Stimulated activated CD8-positive, alpha-beta memory T cell treated with anti-CD3 and anti-CD28 coated beads, Interleukin-15, amount 100 ng/mL, for 1 hour (primary cell): ENCODE data around the gene SMAD2.

Experiments used
- DNase-seq: peaks from one replicate; pipeline ENCODE4 v3.0.0-alpha.2; 2020; ENCODE audit warnings: low read depth

SMAD2 gene

DNA sequence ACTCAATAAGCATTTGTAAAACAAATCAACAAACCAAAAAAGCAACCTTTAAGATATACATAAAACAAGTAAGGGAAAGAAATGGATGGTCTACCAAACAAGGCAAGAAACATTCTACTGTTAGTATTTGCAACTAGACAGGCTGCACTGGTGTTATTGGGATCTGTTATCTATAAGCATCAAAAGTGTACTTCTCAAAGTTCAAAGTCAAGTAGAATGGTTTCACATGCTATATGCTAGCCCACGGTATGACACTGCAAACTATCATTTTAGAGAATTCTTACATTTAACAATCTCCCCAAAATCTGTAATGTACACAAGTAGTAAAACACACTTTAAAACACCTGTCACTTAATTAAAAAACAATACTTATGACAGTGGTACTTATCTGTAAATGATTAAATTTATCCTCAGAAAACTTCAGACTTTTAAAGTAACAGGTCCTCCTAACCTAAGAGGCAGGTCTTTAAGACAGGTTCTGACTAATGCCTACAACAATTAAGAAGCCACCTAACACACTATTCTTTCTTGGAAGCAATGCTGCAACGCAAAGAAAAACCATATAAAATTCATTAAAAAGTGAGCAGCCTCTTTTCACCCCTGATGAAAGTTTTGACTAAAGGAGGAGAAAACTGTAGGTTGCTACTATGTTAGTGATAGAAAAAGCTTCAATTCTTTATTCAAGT, 34.8 kb downstream of the SMAD2 start:
- DNase-seq: no peak

DNA sequence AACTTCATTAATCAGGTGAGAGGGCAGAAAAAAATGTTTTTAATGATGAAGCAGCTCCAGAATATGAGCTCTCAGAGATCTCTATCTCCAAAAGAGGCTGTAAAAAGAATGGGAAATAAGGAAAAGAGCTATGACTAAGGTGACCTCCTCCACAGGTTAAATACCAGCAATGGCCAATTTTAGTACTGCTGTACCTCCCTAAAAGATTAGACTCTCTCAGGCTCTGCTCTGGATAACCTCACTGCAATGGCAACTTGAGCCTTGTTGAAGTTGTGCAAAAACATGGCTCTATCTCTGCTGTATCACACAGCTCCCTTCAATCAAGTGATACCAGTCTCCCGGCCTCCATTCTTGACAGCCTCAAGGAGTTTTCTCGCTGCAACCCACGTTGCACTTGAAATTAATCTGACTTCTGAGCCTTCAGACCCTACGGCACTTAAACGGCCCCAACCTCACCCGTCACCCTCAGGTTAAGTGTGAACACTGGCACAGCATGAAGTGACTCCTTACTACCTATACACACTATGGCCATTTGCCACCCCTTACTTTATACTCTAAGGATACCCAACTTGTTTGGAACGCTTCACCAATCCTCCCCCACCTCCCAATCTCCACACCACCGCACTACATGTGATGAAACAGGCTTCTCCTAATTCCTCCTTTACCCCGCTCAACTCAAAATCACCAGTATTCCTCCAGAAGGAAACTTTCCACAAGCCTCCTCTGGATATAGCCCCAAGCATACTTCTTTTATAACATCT, 36.3 kb downstream of the SMAD2 start:
- DNase-seq: no peak

DNA sequence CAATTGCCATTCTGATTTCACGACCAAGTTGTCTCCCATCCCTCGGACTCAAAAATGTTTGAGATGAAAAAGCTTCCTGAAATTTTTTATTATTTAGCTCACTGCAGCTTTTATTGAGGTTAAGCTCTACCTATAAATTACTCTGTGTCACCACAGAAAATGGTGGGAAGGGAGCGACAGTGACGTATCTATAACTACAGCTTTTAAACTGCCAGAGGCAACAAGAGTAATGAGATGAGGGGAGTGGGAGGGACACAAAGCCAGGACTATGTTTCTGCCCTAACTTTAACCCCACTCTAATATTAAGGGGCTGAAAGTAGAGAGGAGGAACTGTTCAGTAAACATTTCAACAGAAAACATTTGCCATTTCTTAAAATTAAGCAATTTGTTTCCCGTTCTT, 37.4 kb downstream of the SMAD2 start:
- no peak for DNase-seq

DNA sequence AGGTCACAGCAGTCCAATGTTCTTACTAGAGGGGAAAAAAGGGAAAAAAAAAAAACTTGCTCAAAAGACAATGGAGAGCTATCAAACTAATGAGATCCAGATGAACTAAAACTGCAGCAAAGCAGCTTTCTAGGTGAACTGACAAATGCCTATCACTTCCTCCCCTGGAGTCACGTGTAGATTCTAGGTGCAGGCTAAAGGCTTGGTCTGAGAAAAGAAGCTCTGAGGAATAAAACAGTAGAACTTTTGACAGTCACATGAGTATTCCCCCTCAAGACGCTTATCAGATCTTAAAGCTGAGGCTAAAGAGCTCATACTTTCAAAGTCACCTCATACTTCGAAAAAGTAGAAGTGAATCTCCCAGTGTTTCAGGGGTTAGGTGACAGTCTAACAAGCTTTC, 42.3 kb downstream of the SMAD2 start:
- no peak for DNase-seq

DNA sequence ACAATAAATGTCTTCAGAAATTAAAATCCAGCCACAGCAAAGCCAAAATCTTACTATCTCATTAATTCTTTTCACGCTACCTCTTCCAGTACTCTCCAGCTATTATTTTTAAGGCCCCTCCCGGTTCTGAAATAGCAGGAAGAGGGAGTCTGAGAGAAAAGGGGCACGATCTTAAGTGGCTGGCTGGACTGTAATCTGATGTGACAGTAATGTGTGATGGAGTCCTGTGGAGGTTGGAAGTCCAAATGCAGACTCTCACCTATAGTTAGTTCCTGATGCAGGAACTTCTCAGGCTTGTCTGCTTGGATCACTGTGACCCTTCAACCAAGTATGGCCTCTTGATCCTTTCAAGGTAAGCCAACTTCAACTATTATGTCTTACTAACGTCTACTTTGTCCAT, 43.2 kb downstream of the SMAD2 start:
- no peak for DNase-seq

DNA sequence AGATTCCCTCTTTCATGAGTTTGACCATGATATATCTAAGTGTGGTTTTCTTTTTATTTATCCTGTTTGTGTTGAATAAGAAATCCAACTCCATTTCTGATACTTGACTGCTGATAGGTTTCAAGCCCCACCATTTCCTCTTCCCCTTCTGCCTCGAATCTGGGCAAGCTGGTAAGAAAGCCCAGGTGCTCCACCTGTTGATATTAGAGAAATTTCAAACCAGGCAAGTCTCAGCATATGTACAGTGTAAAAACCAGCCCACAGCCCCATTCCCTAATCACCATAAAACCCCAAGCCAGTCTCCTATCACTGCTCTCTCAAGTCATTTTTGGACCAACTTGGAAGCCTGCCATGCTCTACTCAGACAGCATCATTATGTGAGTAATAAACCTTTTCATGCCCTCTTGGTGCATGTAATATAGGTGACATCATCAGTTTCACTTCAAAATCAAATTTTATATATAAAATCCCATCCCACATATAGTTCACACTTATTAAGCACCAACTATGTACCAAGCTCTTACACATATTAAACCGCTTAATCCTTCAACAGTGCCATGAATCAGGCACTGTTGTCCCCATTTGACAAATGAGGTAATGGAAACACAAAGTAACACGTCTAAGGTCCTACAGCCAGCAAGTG, 46.6 kb downstream of the SMAD2 start:
- DNase-seq: no peak

DNA sequence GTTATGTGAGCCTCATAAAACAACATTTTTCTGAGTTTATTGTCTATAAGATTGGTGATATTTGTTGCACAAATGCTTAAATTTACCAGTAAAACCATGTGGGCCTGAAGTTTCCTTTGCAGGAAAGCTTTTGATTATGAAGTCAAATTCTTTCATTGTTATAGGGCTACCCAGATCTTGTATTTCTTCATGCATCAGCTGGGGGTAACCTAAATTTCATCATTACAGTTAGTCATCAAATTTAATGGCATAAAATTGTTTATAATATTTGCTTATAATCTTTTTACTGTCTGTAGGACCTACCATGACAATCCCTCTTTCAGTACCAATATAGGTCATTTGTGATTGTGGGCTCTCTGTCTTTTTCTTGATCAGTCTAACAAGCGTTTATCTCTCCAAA, 47.8 kb downstream of the SMAD2 start:
- no peak for DNase-seq

DNA sequence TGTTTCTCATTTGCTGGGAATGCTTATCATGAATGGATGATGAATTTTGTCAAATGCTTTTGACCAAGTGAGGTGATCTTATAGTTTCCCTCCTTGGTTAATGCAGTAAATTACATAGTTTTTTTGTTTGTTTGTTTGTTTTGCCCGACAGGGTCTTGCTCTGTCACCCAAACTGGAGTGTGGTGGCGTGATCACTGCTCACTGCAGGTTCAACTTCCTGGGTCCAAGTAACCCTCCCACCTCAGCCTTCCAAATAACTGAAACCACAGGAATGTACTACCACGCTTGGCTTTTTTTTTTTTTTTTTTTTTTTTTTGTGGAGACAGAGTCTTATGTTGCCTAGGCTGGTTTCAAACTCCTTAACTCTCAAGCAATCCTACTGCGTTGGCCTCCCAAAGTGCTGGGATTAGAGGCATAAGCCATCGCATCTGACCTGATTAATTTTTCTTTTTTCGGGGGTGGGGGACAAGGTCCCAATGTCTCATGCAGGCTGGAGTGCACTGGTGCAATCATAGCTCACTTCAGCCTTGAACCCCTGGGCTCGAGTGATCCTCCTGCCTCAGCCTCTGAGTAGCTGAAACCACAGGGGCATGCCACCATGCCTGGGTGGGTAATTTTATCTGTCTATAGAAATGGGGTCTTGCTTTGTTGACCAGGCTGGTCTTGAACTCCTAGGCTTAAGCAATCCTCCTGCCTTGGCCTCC, 48.6 kb downstream of the SMAD2 start:
- no peak for DNase-seq

DNA sequence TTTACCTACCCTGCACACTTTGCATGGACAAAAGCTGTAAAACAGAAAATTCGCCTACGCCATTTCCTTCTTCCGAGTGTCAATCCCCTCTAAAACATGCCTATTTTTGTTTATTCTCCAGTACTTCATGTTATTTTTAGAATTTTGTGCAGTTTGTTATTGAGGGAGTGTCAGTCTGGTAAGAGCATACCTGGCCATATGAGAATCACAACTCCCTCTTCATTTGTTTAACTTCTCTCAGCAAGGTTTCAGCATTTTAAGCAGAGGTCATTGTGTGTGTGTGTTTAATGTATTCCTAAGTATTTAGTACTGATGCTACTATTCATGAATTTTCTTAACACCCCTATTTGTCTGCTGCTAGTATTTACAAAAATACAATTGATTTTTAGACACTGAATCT, 49.4 kb downstream of the SMAD2 start:
- DNase-seq: no peak

DNA sequence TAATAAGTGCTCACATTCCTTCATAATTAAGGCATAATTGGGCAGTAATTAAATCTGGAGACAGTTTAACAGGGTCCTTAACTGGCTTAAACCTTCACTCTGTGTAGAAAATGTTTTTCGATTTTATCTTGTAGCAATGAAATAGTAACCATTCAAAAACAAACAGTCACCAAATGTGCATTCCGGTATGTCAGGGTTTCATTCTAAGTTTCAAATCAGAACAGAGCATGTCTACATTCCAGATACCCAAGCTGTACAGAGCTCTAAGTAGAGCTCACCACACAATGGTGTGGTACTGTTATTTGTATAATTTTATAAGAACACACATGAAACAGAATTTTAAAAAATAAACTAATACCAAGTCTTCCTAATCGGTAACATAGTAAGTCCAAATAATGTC, 52.6 kb downstream of the SMAD2 start:
- DNase-seq: no peak

DNA sequence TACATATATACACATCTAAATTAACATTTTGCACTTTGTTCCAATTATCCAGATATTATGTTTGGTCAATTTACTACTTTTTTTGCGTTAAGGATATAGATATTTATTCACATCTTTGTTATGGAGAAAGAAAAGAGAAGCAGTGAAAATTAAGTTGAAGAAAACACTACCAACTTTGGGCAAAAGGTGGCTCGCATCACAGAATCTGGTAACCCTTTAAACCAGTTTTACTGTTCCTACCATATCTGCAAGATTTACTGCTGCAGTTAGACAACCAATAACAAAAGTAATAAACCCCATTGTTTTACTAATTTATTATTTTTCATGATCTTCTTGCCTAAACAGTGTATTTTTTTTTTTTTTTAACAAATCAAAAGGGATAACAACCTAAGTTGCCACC, 53.6 kb downstream of the SMAD2 start:
- DNase-seq: no peak

DNA sequence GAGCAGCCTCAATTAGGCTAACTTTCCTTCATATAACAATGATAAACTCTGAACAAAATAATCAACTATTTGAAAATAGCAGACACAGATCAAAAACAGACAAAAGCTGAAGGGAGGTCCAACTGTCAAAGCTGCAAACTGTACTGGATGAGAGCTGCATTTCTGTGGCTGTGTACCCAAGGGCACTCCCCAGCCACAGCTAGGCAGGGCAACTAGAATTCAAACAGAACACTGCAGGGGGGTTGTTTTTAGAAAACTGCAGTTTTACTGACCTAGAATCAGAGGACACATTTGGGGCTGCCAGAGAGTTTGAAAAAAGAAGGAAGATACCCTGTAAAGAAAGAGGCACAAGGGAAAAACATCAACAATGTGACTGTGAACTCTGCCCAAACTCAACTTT, 56.8 kb downstream of the SMAD2 start:
- no peak for DNase-seq

DNA sequence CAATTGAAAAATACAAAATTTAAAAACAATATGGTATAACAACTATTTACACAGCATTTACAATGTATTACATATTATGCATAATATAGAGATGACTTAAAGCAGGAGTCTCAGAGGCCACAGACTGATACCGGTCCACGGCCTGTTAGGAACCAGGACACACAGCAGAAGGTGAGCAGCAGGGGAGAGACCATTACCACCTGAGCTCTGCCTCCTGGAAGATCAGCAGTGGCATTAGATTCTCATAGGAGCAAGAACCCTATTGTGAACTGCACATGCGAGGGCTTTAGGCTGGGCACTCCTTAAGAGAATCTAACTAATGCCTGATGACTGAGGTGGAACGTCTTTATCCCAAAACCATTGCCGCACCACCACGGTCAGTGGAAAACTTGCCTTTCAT, 58.0 kb downstream of the SMAD2 start:
- no peak for DNase-seq

DNA sequence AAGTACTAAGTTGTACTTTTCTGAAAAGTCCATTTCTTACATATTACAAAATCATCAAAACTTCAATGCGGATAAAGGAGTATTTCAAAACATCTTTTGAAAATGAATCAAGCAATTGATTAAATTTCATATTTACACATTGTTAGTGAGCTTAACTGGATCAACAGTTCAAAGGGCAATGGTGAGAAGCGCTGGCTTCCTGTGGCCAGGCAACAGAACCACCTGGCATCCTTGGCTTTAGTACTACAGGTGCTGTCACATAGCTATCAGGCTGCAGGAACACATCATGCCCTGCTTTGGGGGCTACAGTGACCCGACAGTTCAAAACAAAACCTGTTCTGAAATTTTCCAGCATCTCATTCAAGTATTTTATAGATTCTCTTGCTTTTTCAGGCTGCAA, 59.2 kb downstream of the SMAD2 start:
- no peak for DNase-seq

DNA sequence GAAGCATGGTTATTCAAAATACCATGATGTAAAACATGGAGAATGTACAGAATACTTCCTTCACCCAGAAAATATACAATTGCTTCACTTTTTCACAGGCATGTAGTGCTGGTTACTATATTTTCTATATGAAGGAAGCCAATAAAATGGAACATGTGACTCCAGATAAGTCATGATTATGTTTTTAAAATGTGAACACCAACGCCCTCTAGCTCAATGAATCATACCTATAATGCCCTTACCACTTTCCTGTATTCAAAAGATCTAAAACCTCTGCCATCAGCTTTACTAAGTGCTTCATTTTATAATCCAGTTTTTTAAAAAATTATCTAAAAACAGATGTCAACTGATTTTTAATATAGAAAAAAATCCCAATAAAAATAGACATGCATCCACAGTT, 59.9 kb downstream of the SMAD2 start:
- DNase-seq: no peak

DNA sequence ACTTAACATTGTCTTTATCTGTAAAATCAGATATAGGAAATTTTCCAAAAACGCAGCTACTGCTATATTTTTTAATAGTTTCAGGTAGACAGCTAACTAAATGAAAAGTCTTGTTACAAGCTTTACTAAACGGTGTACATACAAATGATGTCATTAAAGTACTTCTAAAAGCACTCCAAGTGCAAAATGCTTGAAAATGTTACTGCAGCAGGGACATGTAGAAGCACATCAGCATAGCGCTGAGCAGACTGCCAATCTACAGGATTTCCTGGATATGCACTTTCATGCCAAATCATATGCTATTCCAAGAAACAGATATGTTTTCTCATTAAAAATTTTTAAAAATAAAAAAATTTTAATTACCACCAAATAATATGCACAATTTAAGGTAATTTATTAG, 61.7 kb downstream of the SMAD2 start:
- DNase-seq: no peak

DNA sequence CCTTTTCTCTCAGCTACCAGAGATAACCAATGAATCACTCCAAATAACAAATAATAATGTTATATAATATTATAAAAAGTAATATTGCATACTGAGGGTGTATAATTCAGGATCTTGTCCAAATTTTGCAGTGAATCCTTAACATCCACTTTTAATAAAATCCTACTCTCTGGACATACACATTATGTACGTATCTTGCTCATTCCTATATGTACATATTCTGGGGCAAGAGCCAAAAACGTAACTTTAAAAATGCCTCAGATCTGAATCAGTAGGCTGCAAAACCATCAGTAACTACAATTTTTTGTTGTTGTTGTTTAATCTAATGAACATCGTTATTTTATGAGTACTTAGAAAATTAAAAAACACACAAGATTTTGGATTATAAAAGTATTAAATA, 65.3 kb downstream of the SMAD2 start:
- DNase-seq: no peak

DNA sequence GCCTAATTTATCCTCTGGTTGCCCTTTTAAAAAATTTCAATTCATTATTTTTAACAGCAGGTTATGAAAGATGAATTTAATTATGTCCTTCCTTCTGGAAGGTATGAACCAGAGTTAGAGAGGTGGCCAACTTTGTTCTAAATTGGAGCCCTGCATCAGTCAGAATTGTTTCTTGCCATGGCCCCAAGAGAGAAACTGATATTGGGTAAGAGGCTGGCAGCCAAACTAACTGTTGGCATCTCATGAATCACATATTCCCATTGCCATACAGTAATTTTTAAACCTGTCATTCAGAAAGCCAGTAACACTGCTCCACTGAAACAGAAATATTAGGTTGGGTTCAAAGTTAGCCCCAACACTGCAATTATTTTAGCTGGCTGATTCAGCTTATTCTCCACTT, 67.4 kb downstream of the SMAD2 start:
- DNase-seq: no peak

DNA sequence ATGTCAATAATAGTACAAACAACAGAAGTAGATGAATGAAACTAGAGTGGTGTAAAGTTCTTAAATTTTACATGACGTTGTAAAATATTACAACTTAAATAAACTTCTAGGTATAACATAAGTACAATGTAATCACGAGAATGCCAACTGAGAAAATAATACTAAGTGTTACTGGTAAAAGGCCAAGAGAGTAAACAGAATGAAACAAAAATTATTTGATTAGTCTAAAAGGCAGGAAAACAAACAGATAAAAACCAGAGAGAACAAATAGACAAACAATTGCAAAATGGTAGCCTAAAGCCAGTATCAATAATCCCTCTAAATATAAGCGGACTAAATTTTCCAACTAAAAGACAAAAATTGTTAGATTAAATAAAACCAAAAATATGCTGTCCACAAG, 71.9 kb downstream of the SMAD2 start:
- no peak for DNase-seq

DNA sequence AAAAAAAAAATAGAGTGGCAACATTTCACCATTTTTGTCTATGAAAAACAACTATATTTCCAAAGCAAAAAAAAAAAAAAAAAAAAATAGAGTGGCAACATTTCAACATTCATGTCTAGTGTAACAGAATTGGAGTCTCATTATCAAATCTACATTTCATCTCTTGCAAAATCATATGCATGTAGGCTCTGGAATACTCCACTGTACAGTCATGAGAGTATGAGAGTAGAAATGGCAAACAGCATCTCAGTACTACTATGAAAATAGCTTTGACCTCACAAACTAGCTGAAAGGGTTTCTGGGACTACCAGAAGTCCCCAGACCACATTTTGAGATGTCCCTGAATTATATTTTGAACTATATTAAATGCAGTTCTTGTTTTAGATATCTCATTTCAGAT, 82.8 kb downstream of the SMAD2 start:
- DNase-seq: no peak

DNA sequence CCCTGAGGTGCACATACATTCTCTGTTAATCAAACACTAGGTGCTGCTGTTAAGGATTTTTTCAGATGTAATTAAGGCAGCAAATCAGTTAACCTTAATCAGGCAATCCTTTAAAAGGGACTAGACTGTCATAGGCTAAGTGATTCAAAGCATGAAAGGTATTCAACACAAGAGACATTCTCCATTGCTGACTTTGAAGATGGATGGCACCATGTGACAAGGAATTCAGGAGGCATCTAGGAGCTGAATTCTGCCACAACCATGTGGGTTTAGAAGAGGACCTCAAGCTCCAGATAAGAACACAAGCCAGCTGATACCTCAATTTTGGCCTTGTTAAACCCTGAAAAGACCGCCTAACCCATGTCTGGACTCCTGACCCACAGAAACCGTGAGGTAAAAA, 84.0 kb downstream of the SMAD2 start:
- no peak for DNase-seq

DNA sequence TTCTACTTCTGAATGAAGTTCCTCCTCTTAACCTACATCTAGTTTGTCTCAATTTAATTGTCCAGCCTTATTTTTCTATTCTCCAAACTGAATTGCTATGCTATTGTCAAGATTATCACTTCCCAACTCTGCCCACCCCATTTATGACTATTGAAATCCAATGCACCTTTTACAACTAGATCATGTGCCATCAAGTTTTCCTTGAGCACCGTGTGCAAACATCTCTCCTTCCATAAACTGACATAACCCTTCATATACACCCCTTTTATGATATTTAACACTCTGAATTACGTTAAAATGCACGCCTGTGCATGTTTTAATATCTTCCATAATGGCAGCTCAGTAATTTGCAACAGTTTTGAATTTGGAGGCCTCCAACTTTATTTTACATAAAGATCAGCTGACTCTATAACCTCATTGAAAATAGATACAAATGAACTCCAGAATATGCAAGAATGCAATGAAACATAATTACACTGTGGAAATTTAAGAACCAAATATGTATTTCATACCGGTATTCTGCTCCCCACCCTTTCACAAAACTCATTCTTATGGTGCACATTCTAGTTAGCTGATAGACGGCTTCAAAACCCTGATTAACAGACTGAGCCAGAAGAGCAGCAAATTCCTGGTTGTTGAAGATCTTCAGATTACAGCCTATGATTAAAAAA, 85.5 kb downstream of the SMAD2 start:
- DNase-seq: no peak
